Lower leg skin (tissue), 3 donors: ENCODE data around the gene TCERG1.

Experiments
- CTCF ChIP-seq, 3 donors: fragments of 450-650 bp; IDR thresholded peaks; one replicate each; pipeline ENCODE4 v1.5.1; 2016; ENCODE audit warnings: antibody characterized with exemption in 3 of 3, mild to moderate bottlenecking in 3 of 3, moderate library complexity in 2 of 3
- POLR2A ChIP-seq, 2 donors: fragments of 450-650 bp; IDR thresholded peaks; one replicate each; pipeline ENCODE4 v1.6.1; 2016 to 2017; ENCODE audit warnings: antibody characterized with exemption in 2 of 2, mild to moderate bottlenecking in 1 of 2, moderate library complexity in 1 of 2

GRCh38 chr5:146440870-146441495 lies 6.2 kb upstream of the TCERG1 start:
- TF ChIP-seq CTCF (IDR thresholded peaks at IDR 0.05), result no peak
- no peak for TF ChIP-seq POLR2A (IDR thresholded peaks at IDR 0.05)
